Measurements from ENCODE around the gene RASSF3.

RASSF3 gene

GRCh38 chr12:64731683-64732082 lies 121.4 kb downstream of the RASSF3 start:
- no peak overlapping the region for H3K4me3 ChIP-seq (ENCODE audit: low read depth, low read length)
- no peak for DNase-seq (ENCODE audit: low read depth, low spot score)
- ChIA-PET POLR2A (no interaction called here), CTCF (no interaction called here)
- no peak for TF ChIP-seq CTCF (IDR thresholded peaks at IDR 0.05; ENCODE audit: insufficient read depth, low read length, missing control alignments)

GRCh38 chr12:64733857-64734256 lies 123.6 kb downstream of the RASSF3 start:
- H3K4me3 ChIP-seq (ENCODE audit: low read depth, low read length) = no peak overlapping the region
- CTCF ChIA-PET = interaction anchor here (1.2 to 3.7 kb wide), 3 partner anchors 10 to 184 kb away, joined by 3 to 14 read pairs (median 9); no protein-coding TSS in a partner anchor
- TF ChIP-seq CTCF (IDR thresholded peaks at IDR 0.05; ENCODE audit: insufficient read depth, low read length, missing control alignments) = no peak
- DNase-seq (ENCODE audit: low read depth, low spot score) = no peak
- POLR2A ChIA-PET = no interaction called here

- POLR2A ChIA-PET = no interaction called here
- no peak for DNase-seq (ENCODE audit: low read depth, low spot score)
- CTCF ChIA-PET = interaction anchor here (3.7 kb wide), 1 partner anchor 186 kb away, joined by 14 read pairs; no protein-coding TSS in a partner anchor
- H3K4me3 ChIP-seq (ENCODE audit: low read depth, low read length) = no peak overlapping the region
- no peak for TF ChIP-seq CTCF (IDR thresholded peaks at IDR 0.05; ENCODE audit: insufficient read depth, low read length, missing control alignments)
These were observed 125.1 kb downstream of the RASSF3 start for GRCh38 chr12:64735442-64735841.

- CTCF ChIA-PET = interaction anchor here (1.3 to 3.7 kb wide), 2 partner anchors 18 to 187 kb away, joined by 3 to 14 read pairs; no protein-coding TSS in a partner anchor
These were observed 126.5 kb downstream of the RASSF3 start for GRCh38 chr12:64736771-64737170.

GRCh38 chr12:64737539-64737938 lies 127.2 kb downstream of the RASSF3 start:
- ChIA-PET POLR2A (no interaction called here), CTCF (interaction anchor here (1.3 kb wide), 1 partner anchor 19 kb away, joined by 3 read pairs; no protein-coding TSS in a partner anchor)
- no peak for TF ChIP-seq CTCF (IDR thresholded peaks at IDR 0.05; ENCODE audit: insufficient read depth, low read length, missing control alignments)
- no peak overlapping the region for H3K4me3 ChIP-seq (ENCODE audit: low read depth, low read length)
- no peak for DNase-seq (ENCODE audit: low read depth, low spot score)

More at GRCh38 chr12:64736771-64737170, 126.5 kb downstream of the RASSF3 start:
- no peak overlapping the region for H3K4me3 ChIP-seq (ENCODE audit: low read depth, low read length)
- POLR2A ChIA-PET = no interaction called here
- TF ChIP-seq CTCF (IDR thresholded peaks at IDR 0.05; ENCODE audit: insufficient read depth, low read length, missing control alignments) = no peak
- no peak for DNase-seq (ENCODE audit: low read depth, low spot score)

- ChIA-PET CTCF (interaction anchor here (0.6 to 1.8 kb wide), 4 partner anchors 21 to 190 kb away, joined by 3 to 6 read pairs (median 3); no protein-coding TSS in a partner anchor), POLR2A (no interaction called here)
- DNase-seq (ENCODE audit: low read depth, low spot score) = no peak
- no peak for TF ChIP-seq CTCF (IDR thresholded peaks at IDR 0.05; ENCODE audit: insufficient read depth, low read length, missing control alignments)
- H3K4me3 ChIP-seq (ENCODE audit: low read depth, low read length) = no peak overlapping the region
These were observed 129.5 kb downstream of the RASSF3 start for GRCh38 chr12:64739778-64740177.

Data from AG04449 (cell line).